GM18526 (cell line): ENCODE data around the gene ANKRD60.

Source experiments
- POLR2A ChIP-seq: IDR thresholded peaks from 3 replicates; pipeline ENCODE4 v1.6.1; 2011; ENCODE audit not compliant: insufficient read length; ENCODE audit errors: extremely low read depth

The ANKRD60 gene

GRCh38 chr20:58251979-58252591, 23.6 kb upstream of the ANKRD60 start:
- no peak for TF ChIP-seq POLR2A

DNA sequence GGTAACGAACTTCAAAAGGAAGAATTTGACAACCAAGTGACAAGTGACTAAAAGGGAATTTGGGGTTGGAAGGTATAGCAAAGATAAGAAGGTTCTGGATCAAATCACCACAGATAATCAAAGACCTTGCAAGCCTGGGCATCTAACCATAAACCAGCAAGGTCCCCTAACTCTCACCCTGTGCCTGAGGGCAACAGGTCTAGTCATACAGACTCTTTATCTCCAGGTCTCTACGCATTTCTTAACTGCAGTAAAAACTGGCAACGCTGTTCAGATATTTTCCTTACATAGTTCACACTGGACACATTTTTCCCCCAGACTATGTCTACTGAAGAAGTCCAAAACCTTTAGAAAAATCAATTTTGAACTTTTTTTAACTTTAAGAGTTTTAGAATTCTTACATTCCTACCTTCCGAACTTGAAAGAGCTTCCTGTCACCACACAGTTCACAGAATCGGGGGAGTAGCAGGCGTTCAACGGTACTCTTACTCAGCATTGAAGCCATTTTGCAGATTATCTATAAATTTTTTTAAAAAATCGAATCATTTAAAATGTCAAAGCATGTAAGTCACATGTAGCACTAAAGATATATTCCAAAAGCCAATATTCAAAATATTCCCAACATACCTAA, 23.0 kb upstream of the ANKRD60 start:
- no peak for TF ChIP-seq POLR2A

GRCh38 chr20:58246346-58246745, 17.9 kb upstream of the ANKRD60 start:
- no peak for TF ChIP-seq POLR2A

DNA sequence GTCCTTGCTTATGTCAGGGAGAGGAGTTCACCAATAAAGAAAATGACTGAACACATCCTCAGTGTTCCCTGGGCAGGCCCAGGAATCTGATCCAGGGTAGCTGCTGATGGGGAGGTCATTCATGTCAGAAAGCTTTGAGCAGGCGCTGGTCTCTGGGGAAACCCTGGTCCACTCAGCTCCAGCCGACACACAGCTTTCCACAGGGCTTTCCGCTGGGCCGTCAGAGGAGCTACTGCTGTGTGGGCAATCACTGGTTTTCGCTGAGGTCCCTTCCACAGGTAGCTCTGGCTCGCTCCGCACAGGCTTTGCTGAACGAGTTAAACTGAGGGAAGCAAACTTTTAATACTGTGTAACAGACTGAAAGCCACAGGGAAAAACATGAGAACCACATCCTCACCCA, 17.5 kb upstream of the ANKRD60 start:
- TF ChIP-seq POLR2A, result no peak

GRCh38 chr20:58245181-58245891, 16.9 kb upstream of the ANKRD60 start:
- TF ChIP-seq POLR2A, result no peak

GRCh38 chr20:58244517-58245030, 16.1 kb upstream of the ANKRD60 start:
- no peak for TF ChIP-seq POLR2A

DNA sequence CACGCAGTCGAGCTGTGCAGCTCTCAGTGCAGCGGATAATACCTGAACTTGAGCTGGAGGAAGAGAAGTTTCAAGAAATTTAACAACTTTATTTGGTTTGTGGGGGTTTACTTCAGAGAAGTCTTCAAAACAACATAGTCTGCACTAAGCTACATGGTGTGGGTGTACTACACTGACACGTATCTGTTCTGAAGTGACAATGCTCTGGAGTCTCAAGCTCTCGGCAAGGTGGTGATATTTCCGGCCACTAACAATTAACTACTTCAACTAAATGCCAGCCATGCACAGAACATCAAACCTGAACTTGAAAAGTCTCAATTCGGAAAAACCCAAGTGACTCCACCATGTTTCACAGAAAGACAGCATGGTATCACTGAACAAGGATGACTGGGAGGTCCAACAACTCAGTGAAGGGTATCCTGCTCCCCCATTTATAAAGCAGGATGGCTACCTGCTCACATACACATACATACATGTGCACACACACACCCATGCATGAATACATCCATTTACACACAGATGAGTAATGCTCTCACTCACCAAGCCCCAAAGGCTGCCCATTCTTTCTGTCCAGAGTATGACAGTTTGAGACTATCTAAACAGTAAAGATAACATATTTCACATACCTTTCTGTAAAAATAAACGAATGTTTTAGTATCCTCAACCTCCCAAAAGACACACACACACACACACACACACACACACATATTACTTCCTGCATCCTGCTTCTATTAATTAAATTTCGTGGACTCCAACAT, 15.4 kb upstream of the ANKRD60 start:
- no peak for TF ChIP-seq POLR2A

GRCh38 chr20:58242824-58243223, 14.4 kb upstream of the ANKRD60 start:
- no peak for TF ChIP-seq POLR2A

DNA sequence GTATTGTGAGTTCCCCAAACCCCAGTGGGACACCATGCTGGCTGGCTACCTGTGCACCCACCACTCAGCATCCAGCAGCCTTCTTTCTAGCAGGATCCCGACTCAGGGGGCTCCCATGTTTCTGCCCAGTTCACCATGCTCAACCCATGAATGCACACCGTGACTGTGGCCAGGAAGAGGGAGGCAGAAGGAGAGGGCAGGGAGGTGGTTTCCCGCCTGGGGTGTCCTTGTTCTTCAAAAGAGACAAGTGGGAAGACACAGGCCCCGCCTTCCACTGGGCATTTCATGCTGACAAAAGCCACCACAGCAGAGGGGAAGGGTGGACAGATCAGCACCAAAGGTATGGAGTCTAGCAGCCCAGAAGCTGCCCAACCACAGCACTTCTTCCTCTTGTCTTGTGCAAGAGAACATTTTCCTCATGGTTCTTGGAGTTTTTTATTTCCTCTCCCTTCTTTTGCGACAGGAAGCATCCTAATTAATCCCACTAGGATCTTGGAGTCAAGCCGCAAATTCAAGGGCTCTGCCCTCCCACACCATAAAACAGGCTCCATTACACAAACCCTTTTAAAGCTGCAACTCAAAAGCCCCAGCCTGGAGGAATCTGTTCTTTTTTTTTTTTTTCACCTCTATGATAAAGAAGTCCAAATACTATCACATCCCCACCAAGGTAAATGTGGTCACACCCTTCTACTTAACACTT, 13.5 kb upstream of the ANKRD60 start:
- no peak for TF ChIP-seq POLR2A

- TF ChIP-seq POLR2A, result no peak
These were observed 12.0 kb upstream of the ANKRD60 start for GRCh38 chr20:58240471-58240870.

DNA sequence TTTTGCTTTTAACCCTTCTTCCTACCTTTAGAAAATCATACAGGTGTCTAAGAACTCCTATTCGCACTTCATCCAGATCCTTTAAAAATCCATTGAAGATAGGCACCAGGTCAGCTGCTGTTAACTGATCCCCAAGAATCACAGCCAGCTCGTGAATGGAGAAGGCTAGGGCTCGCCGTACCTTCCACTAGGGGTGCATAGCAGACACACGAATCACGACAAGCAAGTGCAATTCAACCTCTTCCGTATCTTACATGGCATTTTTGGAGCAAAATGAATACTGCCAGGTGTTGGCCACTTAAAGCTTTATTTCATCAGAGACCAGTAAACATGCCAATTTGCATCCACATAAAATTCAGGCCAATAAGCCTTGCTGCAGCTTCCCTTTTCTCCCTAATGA, 10.8 kb upstream of the ANKRD60 start:
- TF ChIP-seq POLR2A, result no peak

GRCh38 chr20:58238490-58238889, 10.0 kb upstream of the ANKRD60 start:
- TF ChIP-seq POLR2A, result no peak

DNA sequence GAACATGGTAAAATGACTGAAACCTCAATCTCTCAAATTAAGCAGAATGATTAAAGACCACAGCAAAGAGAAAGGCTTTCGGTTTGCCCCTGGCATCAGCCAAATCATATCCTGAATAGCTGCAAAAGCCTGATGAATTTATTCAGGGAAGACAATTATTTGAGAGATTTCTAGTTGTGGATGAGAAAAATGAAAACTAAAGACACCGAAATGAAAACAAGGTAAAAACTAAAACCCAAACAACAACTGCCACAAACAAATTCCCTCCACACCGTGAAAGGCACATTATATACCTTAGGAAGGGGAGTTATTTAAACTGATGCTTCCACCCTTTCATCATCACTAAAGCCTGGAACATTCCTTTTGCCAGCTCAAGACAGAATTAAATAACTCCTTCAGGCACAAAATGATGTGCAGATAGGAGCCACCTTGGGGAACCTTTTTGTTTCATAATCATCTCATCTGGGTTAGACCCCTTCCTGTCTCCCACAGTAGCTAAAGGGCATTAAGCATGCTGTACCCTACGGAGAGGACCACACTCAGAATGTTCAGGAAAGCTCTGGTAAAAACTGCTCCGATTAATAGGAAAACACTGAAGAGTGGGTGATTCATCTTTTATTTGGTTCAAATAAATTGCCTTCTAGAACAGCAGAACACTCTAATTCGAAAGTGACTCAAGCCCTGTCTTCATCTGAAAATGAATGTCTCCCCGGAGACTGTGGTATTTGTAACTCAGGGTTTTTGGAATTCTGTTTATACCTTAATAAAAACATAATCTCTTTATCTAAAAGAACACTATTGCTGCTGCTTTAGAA, 9.1 kb upstream of the ANKRD60 start:
- TF ChIP-seq POLR2A, result no peak

DNA sequence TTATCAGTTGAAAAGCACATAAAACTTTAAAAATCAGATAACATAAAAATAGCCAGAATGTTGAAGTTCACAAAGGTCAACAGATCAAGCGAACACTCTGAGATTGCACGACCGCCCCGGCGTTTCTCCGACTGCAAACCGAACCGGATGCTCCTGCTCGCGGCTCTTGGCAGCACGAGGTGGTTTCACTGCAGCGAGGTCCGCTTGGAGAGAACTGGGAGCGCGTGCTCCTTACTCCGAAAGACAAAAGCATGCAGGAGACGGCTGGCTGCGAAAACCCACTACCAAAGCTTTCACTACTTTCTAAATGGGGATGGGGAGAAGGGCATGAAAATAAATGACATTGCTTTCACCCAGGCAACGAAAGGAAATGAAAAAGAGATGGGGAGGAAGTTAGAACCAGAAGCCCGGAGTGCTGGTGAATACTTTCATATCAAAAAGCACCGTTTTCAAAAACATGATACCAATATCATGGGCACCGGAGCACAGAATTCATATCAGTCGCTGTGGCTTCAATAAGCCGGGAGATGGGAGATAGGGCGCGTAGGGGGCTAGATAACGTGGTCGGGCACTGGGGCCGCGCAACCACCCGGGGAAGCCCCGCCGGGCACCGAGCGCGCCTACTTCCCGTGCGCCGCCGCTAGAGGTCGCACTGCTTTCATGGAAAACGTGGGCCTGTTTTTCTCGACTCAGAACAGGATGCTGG, 8.3 kb upstream of the ANKRD60 start:
- TF ChIP-seq POLR2A, result no peak

DNA sequence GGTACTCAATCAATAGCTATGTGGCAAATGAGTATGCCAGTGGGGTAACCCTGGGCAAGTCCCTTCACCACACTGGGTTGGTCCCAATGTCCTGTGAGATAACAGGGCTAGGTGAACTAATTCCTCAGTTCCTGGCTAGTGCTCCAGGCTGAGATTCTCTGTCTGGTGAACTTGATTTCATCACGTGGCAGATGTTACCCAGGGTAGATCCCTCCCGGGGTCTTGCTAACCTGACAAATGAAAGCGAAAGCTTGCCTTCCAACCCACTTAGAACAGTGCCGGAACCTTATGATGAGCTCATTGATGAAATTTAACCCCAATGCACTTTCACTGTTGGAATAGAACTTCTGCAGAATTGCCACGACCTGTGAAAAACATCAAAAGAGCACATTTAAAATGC, 6.6 kb upstream of the ANKRD60 start:
- no peak for TF ChIP-seq POLR2A
